ENCODE measurements around the gene LIN52. TPM values are rescaled to one million over a fixed set of nuclear protein-coding genes. Genes with fewer than 3 reads are reported as not detected.

LIN52 gene, protein sequence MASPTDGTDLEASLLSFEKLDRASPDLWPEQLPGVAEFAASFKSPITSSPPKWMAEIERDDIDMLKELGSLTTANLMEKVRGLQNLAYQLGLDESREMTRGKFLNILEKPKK
- 11.3 and 11.6 TPM in 2 replicates for total RNA-seq (2021; fragmentation: NEBNext Ultra II Directional; extraction: Animal tissue kit (Norgen Biotek cat#: 25700))
- polyA plus RNA-seq (2011; rRNA removed): 4.7 and 6.8 TPM in 2 replicates
- 8.2 TPM for polyA plus RNA-seq (2011; cell fraction: cytosol; rRNA removed)
- polyA plus RNA-seq (2011; cell fraction: nucleus; rRNA removed): 4.4 TPM
- 8.4 to 12.4 TPM (median 8.9 TPM) in 4 replicates for polyA plus RNA-seq (2012, experiment 1 of 2)
- polyA plus RNA-seq (2012, experiment 2 of 2): 4.0 TPM
- polyA plus RNA-seq (2013, experiment 1 of 2): 7.1 TPM
- 7.7 TPM for polyA plus RNA-seq (2013, experiment 2 of 2)
- polyA minus RNA-seq (2011; rRNA and poly(A)+ RNA removed): 12.9 and 15.2 TPM in 2 replicates
- 9.0 TPM for polyA minus RNA-seq (2011; cell fraction: cytosol; rRNA and poly(A)+ RNA removed)
- 23.4 TPM for polyA minus RNA-seq (2011; cell fraction: nucleus; rRNA and poly(A)+ RNA removed)
- long read RNA-seq, experiment 1, partial matches to known transcripts: 6 of 10 reads
- long read RNA-seq, experiment 1, other reads (novel, unspliced or antisense): 3 of 10 reads
- long read RNA-seq, experiment 2, transcript LIN52-205 (6 exons, 2,776 nt): major isoform, 5 of 14 reads
- long read RNA-seq, experiment 2, partial matches to known transcripts: 2 of 14 reads
- long read RNA-seq, experiment 2, other reads (novel, unspliced or antisense): 7 of 14 reads

DNA sequence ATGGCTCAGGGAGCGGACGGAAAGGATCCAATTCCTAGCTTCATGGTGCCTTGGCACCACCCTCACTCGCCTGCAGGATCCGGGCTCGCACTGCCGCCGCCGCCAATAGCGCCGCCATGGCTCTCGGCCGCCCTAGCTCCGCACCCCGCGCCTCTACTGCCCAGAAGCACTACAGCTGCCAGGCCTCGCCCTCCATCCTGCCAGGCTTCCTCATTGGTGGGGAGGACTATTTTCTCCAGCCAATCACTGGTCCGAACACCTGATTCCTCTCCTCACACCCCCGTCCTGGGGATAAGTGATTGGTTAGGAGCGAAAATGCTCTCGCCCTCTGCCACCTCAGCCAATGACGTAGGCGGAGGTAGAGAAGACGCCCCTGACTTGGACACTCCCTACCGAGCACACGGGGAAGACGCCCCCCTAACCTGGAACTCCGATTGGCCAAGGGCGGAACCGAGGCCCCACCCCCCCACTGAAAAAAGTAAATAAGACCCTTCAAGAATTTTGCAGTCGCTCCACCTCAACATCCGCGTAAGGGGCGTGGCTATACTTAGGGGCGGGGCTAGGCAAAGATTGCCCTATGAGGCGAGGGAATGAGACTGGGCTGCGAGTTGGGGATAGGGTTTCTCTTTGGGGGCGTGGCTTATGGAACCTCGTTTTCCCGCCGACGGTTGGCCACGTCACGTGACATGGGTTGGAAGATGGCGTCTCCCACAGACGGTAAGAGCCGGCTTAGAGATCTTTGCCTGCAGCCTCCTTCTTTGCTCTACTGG lies at the start of gene LIN52, which contains the start of gene ALDH6A1:
Gene LIN52 (plus strand): TSS at position 680 of the 770 bp plus-strand sequence. CDS start 19 bp downstream, at position 699.
Gene ALDH6A1 (minus strand): TSS at position 177 of the 770 bp plus-strand sequence. CDS start 59 bp downstream, at position 118.
- Histone ChIP-seq H3K9me3 (ENCODE audit: insufficient read depth in 2 of 2, low read depth in 1 of 2, low read length in 1 of 2) (no peaks in the 10 kb centered on the region), H3K56ac (replicated peaks; ENCODE audit: insufficient read length, low read depth, low read length) (peak within 1 kb of the TSS; percentile 75), H3K9ac (replicated peaks in 1 of 4; ENCODE audit: extremely low read depth in 1 of 4, low read depth in 3 of 4, low read length in 3 of 4) (peak within 1 kb of the TSS; percentile 85 to 99 (median 98)), H2BK5ac (ENCODE audit: low read depth, low read length) (peak within 1 kb of the TSS; percentile 96), H3K4ac (replicated peaks; ENCODE audit: insufficient read length, low read depth, low read length) (no peak within 1 kb of the TSS), H2AFZ (ENCODE audit: low read length) (0 out of 2 replicates have a peak within 1 kb of the TSS, but pooled peaks have one; percentile 7), H3K27ac (ENCODE audit: low read depth, low read length) (peak within 1 kb of the TSS; percentile 89), H3K14ac (ENCODE audit: insufficient read length) (no peak within 1 kb of the TSS), H3K4me3 (ENCODE audit: extremely low read depth in 1 of 4, insufficient read depth in 2 of 4, low read depth in 3 of 4, low read length in 4 of 4) (peak within 1 kb of the TSS; percentile 86 to 99 (median 91)), H4K91ac (replicated peaks; ENCODE audit: insufficient read length, low read length) (peak within 1 kb of the TSS; percentile 32), H4K20me1 (replicated peaks in 1 of 2; ENCODE audit: control insufficient read depth in 1 of 2, insufficient read depth in 2 of 2, low read length in 2 of 2) (no peaks in the 10 kb centered on the region), H3K79me1 (ENCODE audit: low read depth, low read length) (no peaks in the 10 kb centered on the region; the same call in 1 of the 2 replicates), H3K79me2 (ENCODE audit: control insufficient read depth in 1 of 2, insufficient read depth in 2 of 2, low read length in 2 of 2) (peaks cover 3 to 53% of the 10 kb centered on the region in 2 experiments; a peak in 3 of 4 replicates), H3K4me2 (ENCODE audit: insufficient read depth in 1 of 2, low read depth in 2 of 2, low read length in 2 of 2) (peak within 1 kb of the TSS; percentile 75 to 78), H4K5ac (ENCODE audit: insufficient read length, low read depth, low read length) (peak within 1 kb of the TSS; percentile 43), H3K27me3 (replicated peaks in 1 of 4; ENCODE audit: control insufficient read depth in 3 of 4, extremely low read depth in 1 of 4, insufficient read depth in 3 of 4, low read length in 3 of 4) (no peaks in the 10 kb centered on the region), H3K23ac (ENCODE audit: insufficient read length) (no peak within 1 kb of the TSS), H4K8ac (ENCODE audit: extremely low read depth, insufficient read depth, low read length) (peak within 1 kb of the TSS; percentile 99; the same call in 1 of the 2 replicates), H2BK120ac (replicated peaks; ENCODE audit: low read depth, low read length) (no peak within 1 kb of the TSS), H2AK5ac (ENCODE audit: low read depth, low read length) (peak within 1 kb of the TSS; percentile 7; the same call in 1 of the 2 replicates), H2BK15ac (ENCODE audit: low read length) (no peak within 1 kb of the TSS), H3K4me1 (replicated peaks in 1 of 4; ENCODE audit: control insufficient read depth in 3 of 4, insufficient read depth in 4 of 4, low read length in 3 of 4) (peaks cover 0 to 3% (median 2%) of the 10 kb centered on the region in 4 experiments; a peak in 4 of 7 replicates), H3K36me3 (ENCODE audit: control insufficient read depth in 2 of 4, insufficient read depth in 4 of 4, low read length in 3 of 4) (no peaks in the 10 kb centered on the region), H3K23me2 (ENCODE audit: low read depth, low read length) (peaks cover 7% of the 10 kb centered on the region; the same call in 1 of the 2 replicates), H2BK20ac (ENCODE audit: low read length) (no peak within 1 kb of the TSS), H3K18ac (ENCODE audit: extremely low read depth, low read length) (peak within 1 kb of the TSS; percentile 71; the same call in 1 of the 2 replicates), H2BK12ac (ENCODE audit: low read depth, low read length) (peak within 1 kb of the TSS; percentile 94)
- POLR2A ChIA-PET (ENCODE audit: partially characterized antibody): interaction anchor here (1.0 to 5.4 kb wide), 5 partner anchors 10 to 29 kb away, joined by 3 to 26 read pairs (median 3); no protein-coding TSS in a partner anchor
- peak; percentile 99 for DNase-seq (ENCODE audit: low read depth in 1 of 2, low spot score in 2 of 2)
- 1% methylated on average over 46 of the region's 46 CpGs; no CpG with 5 or more reads in 1 of the 2 experiments for WGBS, 2 experiments (ENCODE audit: extremely low coverage in 1 of 2, insufficient coverage in 1 of 2, insufficient read length in 1 of 2, insufficient replicate concordance in 2 of 2, low coverage in 1 of 2, low lambda C conversion rate in 2 of 2, missing lambda C conversion rate in 1 of 2)
- peak; percentile 85 for FAIRE-seq
- CTCF ChIA-PET (ENCODE audit: partially characterized antibody): interaction anchor here (0.6 kb wide), 2 partner anchors 177 to 396 kb away, joined by 3 to 4 read pairs; no protein-coding TSS in a partner anchor
- TF ChIP-seq, protein P1, sequence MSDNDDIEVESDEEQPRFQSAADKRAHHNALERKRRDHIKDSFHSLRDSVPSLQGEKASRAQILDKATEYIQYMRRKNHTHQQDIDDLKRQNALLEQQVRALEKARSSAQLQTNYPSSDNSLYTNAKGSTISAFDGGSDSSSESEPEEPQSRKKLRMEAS (IDR thresholded peaks at IDR 0.05): peak; percentile 79
- TF ChIP-seq YY1 (IDR thresholded peaks at IDR 0.05; ENCODE audit: low read depth, low read length) (peak; percentile 97), EGR1 (IDR thresholded peaks at IDR 0.05; ENCODE audit: borderline replicate concordance, low read depth, low read length) (peak; percentile 8; the same call in 1 of the 2 replicates), TAF7 (optimal IDR thresholded peaks at IDR 0.05; ENCODE audit: borderline replicate concordance, low read depth, low read length) (peak; percentile 91), TBP (IDR thresholded peaks at IDR 0.05; ENCODE audit: low read depth, low read length) (peak; percentile 91), POLR2AphosphoS5 (IDR thresholded peaks at IDR 0.05; ENCODE audit: low read depth, low read length) (peak; percentile 99), SIN3A (conservative IDR thresholded peaks at IDR 0.05 in 1 of 2, IDR thresholded peaks at IDR 0.05 in 1 of 2; ENCODE audit: low read depth in 1 of 2, low read length in 2 of 2) (peak; percentile 79 to 81; a peak in 2 of 4 replicates)

Measured in H1 (cell line).